ENCODE results near the gene SRGAP2B.
"Not testable (repeated sequence)": the region's sequence is repeated elsewhere in the genome, so short reads cannot be mapped to it uniquely, and the experiment has no call there.

Gene SRGAP2B

GRCh38 chr1:145082483-145083255, 12.5 kb downstream of the SRGAP2B start:
- not testable (repeated sequence) for DNase-seq

DNA sequence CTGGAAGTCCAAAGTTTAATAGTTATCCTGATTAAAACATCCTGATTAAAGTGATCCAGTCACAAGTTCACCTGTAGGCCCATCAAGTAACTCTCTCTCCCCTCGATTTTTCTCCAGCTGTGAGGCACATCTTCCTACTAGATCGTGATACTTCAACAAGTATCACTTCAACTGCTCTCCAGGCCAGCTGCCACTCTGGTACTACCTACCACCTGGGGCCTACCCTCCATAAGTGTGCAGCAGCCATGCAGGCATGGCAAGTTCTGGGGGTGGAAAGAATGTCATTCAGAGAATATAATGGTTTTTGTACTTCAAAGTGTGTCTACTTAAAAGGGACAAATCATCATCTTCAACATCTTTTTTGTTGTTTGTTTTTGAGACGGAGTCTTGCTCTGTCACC, 14.9 kb downstream of the SRGAP2B start:
- DNase-seq = not testable (repeated sequence)

GRCh38 chr1:145079737-145080136, 15.4 kb downstream of the SRGAP2B start:
- not testable (repeated sequence) for DNase-seq

- DNase-seq = not testable (repeated sequence)
These were observed 16.2 kb downstream of the SRGAP2B start for GRCh38 chr1:145078787-145079370.

DNA sequence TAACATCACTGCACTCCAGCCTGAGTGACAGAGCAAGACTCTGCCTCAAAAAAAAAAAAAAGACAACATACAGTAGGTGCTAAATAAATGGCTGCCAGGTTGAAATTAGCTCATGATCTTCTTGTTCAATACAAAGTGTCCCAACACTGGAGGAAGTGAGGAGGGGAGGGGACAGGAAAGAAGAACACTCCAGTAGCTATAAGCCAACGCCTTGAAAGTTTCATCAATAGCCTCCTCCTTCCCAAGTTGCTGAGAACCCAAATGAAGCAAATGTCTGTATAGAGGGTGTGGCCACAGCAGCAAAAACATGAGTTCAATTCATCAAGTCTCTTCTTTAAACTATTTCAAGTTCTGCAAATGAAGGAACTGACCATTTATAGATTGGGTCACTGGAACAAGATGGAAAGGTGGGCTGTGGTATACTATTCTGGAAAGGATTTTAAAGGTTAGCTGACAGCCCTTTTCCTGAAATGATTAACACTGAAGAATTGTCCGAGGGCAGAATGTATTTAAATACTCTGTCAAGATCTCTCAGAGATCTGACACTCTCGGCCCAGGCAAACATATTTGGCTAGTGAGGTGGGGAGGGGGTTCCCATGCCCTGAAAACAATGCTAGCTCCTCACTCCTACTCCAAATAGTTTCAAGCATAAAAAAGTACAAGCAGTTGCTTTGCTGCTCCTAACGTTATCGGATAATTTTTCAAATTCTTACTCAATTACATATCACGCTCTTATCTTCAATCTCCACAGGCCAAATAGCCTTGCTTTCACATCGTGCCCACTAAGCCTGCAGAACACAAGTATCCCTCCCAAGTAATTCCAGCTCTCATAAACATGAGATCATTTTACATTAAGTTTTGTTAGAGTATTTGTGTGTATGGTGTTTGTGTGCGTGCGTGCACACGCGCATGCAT, 17.0 kb downstream of the SRGAP2B start:
- not testable (repeated sequence) for DNase-seq

DNA sequence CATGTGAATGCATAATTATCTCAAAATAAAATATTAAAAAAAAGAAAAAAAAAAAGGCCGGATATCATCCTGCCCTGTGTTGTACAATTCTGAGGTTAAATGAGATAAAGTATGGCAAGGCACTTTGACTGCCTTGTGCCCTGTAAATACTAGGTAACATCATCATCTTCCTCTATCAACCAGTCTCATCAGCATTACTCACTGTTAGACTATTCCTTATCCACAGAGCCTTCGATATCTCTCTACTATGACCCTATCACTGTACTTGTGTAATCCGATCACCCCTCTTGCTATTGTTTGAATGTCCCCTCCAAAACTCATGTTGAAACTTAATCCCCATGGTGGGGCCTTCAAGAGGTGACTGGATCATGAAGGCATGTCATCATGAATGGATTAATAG, 18.3 kb downstream of the SRGAP2B start:
- DNase-seq = not testable (repeated sequence)

- not testable (repeated sequence) for DNase-seq
These were observed 21.0 kb downstream of the SRGAP2B start for GRCh38 chr1:145074021-145074559.

DNA sequence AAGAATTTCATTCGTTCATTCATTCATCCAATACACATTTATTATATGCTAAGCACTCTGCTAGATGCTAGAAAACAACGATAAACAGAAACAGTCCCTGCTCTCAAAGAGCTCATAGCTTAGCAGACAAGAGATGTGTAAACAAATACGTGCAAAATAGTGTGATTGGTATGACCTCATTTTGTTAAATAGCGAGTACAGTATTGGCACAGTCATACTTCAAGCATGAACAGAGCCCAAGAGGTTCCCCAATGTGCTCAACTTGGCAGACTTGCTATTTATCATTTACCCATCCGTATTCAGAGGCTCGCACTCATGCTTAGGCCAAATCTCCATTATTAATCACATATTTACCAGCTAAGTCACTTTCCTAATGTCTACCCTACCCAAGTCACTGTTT, 23.6 kb downstream of the SRGAP2B start:
- DNase-seq = not testable (repeated sequence)

DNA sequence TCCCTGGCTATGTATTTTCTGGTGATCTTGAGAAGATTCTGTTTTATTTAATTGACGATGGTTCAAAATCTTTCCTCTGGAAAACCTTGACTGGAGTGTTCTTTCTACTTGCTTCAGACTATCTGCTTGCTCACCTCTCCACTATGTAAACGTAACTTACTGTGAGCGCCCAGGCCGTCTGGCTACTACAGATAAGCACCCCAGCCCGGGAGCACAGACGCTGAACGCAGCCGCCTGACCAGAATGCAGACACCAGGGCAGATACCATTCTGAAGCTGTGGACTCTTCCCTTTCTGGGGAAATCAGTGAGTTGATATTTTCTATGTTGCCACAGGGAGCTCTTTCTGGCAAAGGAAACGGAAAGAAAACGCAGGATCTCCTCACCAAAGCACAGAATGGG, 28.6 kb downstream of the SRGAP2B start:
- not testable (repeated sequence) for DNase-seq

- DNase-seq = not testable (repeated sequence)
These were observed 29.8 kb downstream of the SRGAP2B start for GRCh38 chr1:145065194-145065826.

- DNase-seq = not testable (repeated sequence)
These were observed 31.0 kb downstream of the SRGAP2B start for GRCh38 chr1:145063941-145064648.

GRCh38 chr1:145063285-145063684, 31.8 kb downstream of the SRGAP2B start:
- DNase-seq = not testable (repeated sequence)

- not testable (repeated sequence) for DNase-seq
These were observed 36.9 kb downstream of the SRGAP2B start for GRCh38 chr1:145058184-145058583.

DNA sequence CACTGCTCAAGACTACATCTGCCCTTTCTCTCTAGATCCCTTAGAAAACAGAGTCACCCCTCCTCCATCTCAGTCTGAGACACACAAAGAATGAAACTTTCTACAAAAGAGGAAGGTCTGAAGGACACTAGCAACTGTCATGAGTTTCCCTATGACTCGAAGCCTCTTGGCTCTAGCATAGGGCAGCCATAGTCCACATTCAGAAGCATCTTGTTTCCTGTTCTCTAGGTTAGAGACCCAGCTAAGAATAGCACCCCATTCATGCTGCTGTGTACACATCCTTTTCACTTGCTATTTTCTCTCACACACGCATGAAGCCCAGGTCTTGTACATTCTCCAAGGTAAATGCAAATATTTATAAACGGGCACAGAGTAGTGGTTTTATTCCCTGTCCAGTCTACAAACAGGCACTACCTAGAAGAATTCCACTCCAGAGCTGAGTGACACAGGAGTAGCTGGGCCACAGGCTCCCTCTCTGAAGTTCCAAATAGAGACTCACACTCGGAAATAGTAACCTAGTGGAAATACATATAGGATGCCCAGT, 39.8 kb downstream of the SRGAP2B start:
- DNase-seq = not testable (repeated sequence)

GRCh38 chr1:145053428-145053827, 41.7 kb downstream of the SRGAP2B start:
- DNase-seq = not testable (repeated sequence)

- not testable (repeated sequence) for DNase-seq
These were observed 42.9 kb downstream of the SRGAP2B start for GRCh38 chr1:145052019-145052776.

GRCh38 chr1:145048181-145048856, 46.8 kb downstream of the SRGAP2B start:
- not testable (repeated sequence) for DNase-seq

GRCh38 chr1:145047553-145047952, 47.6 kb downstream of the SRGAP2B start:
- DNase-seq = not testable (repeated sequence)

DNA sequence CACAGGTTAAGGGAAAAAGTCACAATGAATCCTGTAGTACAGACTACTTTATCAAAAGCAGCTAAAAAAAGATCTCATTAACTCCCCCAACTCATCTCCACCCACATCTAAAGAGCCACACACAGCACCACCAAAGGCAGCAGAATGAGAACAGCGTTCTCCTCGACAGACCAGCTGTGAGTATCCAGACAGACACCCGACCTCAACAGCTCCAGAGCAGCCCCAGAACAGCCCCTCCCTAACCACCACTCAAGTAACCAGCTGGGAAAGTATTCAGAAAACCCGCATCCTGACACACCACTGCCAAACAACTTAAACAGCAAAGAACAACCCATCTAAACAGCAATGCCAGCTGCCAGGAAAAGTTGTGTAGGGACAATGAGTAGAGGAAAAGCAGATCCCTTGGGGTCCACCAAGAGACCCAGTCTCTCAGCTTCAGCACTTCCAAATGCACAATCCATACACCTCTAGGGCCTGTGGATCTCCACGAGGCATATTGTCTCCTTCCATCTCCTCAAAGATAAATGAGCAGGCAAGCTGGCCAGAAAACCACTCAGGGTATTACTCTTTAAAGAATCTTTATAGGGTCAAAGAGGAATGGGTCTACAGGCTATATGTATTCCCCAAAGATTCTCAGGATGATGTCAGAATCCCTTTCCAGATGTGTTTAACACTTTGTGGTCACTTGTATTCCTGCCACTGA, 49.4 kb downstream of the SRGAP2B start:
- not testable (repeated sequence) for DNase-seq
